HepG2 (cell line): ENCODE data around the gene GADD45B. TPM values are rescaled to one million over a fixed set of nuclear protein-coding genes. Genes with fewer than 3 reads are reported as not detected.
A peak's percentile ranks its signal among the peaks of the same experiment; 100 is the strongest.

Source experiments
- BHLHE40 ChIP-seq: IDR thresholded peaks from 2 replicates; pipeline ENCODE4 v1.6.1; 2011; ENCODE audit warnings: low read length, improper control_type of control experiment
- GABPA ChIP-seq, 2 experiments: IDR thresholded peaks; 2 replicates each; pipeline ENCODE4 v1.6.1; 2011 to 2016; ENCODE audit warnings: low read depth in 2 of 2, low read length in 1 of 2, missing biosample characterization in 1 of 2, missing genetic modification characterization in 1 of 2
- GRHL1 ChIP-seq: sonication (generic); formaldehyde crosslinking; conservative IDR thresholded peaks from 2 replicates; pipeline ENCODE4 v1.8.0; 2022; ENCODE audit warnings: missing genetic modification reagents
- KLF16 ChIP-seq, 2 experiments: sonication (generic) in 1 of 2; formaldehyde crosslinking in 1 of 2; IDR thresholded peaks; 2 replicates each; pipeline versions ENCODE4 v1.6.1 to v1.8.0; 2016 to 2023; ENCODE audit warnings: missing genetic modification reagents in 2 of 2, missing compliant biosample characterization in 1 of 2
- NCOA2 ChIP-seq: sonication (generic); formaldehyde crosslinking; IDR thresholded peaks from 2 replicates; pipeline ENCODE4 v1.8.0; 2022; ENCODE audit warnings: inconsistent platforms
- NFATC3 ChIP-seq: sonication (generic); formaldehyde crosslinking; IDR thresholded peaks from 2 replicates; pipeline ENCODE4 v1.5.1; 2020; ENCODE audit warnings: mild to moderate bottlenecking, missing genetic modification reagents
- NFE2 ChIP-seq: sonication (generic); formaldehyde crosslinking; IDR thresholded peaks from 2 replicates; pipeline ENCODE4 v1.4.0; 2020; ENCODE audit warnings: missing genetic modification reagents
- RARA ChIP-seq: IDR thresholded peaks from 2 replicates; pipeline ENCODE4 v1.6.1; 2016; ENCODE audit warnings: missing genetic modification reagents, missing compliant biosample characterization
- RBAK ChIP-seq: sonication (generic); formaldehyde crosslinking; IDR thresholded peaks from 2 replicates; pipeline ENCODE4 v1.5.1; 2020; ENCODE audit warnings: mild to moderate bottlenecking, missing genetic modification reagents
- SAFB2 ChIP-seq: sonication (generic); formaldehyde crosslinking; IDR thresholded peaks from 2 replicates; pipeline ENCODE4 v1.5.1; 2020; ENCODE audit warnings: missing genetic modification reagents, low read depth, mild to moderate bottlenecking, borderline replicate concordance
- SMAD3 ChIP-seq: sonication (generic); formaldehyde crosslinking; IDR thresholded peaks from 2 replicates; pipeline ENCODE4 v1.4.0; 2020; ENCODE audit warnings: missing genetic modification reagents
- XRCC5 ChIP-seq: fragments of 200-400 bp; formaldehyde crosslinking; optimal IDR thresholded peaks from 2 replicates; pipeline ENCODE3; 2017; ENCODE audit warnings: mild to moderate bottlenecking, low read length
- YEATS4 ChIP-seq: sonication (generic); formaldehyde crosslinking; IDR thresholded peaks from 2 replicates; pipeline ENCODE4 v1.4.0; 2020; ENCODE audit warnings: missing genetic modification reagents, borderline replicate concordance
- ZFP41 ChIP-seq: sonication (generic); formaldehyde crosslinking; IDR thresholded peaks from 2 replicates; pipeline ENCODE4 v1.4.0; 2020; ENCODE audit warnings: mild to moderate bottlenecking, missing genetic modification reagents, borderline replicate concordance
- ZNF225 ChIP-seq: sonication (generic); formaldehyde crosslinking; IDR thresholded peaks from 2 replicates; pipeline ENCODE4 v1.4.0; 2020; ENCODE audit warnings: mild to moderate bottlenecking, missing genetic modification reagents
- ZNF513 ChIP-seq: sonication (generic); formaldehyde crosslinking; conservative IDR thresholded peaks from 2 replicates; pipeline ENCODE4 v1.5.0; 2020; ENCODE audit warnings: missing genetic modification reagents
- ZNF746 ChIP-seq: sonication (generic); formaldehyde crosslinking; IDR thresholded peaks from 2 replicates; pipeline ENCODE4 v1.8.0; 2022; ENCODE audit warnings: mild to moderate bottlenecking, missing genetic modification reagents
- ZSCAN12 ChIP-seq: sonication (generic); formaldehyde crosslinking; IDR thresholded peaks from 2 replicates; pipeline ENCODE4 v1.9.0; 2021; ENCODE audit warnings: mild to moderate bottlenecking, missing genetic modification reagents
- ZSCAN20 ChIP-seq: sonication (generic); formaldehyde crosslinking; IDR thresholded peaks from 2 replicates; pipeline ENCODE4 v1.4.0; 2020; ENCODE audit warnings: missing genetic modification reagents, mild to moderate bottlenecking, borderline replicate concordance
- polyA plus RNA-seq, 8 experiments: library from polyadenylated mRNA; depleted of rRNA in 3 of 8; stranded (reverse) in 7 of 8; unstranded in 1 of 8; fragments of >200 nt; fragmentation: Illumina TruSeq in 4 of 8; extraction: Trizol in 4 of 8; gene quantifications; 2 replicates each; pipeline versions ENCODE4 v1.2.1 to v1.2.3, GENCODE V29; 2011 to 2016; ENCODE audit warnings: low read depth in 4 of 8, missing spikeins in 1 of 8, mixed read lengths in 1 of 8; ENCODE audit not compliant: insufficient read depth in 1 of 8
- total RNA-seq, 5 experiments: library from RNA; depleted of rRNA; stranded (reverse); fragments of >200 nt; fragmentation: Illumina TruSeq; extraction: Trizol; gene quantifications; 2 replicates each; pipeline ENCODE4 v1.2.3, GENCODE V29; 2016; ENCODE audit warnings: low read depth in 1 of 5
- TF ChIP-seq, protein P1 (sequence below): IDR thresholded peaks from 2 replicates; pipeline ENCODE4 v1.6.1; 2016; ENCODE audit warnings: mild to moderate bottlenecking, missing biosample characterization, missing genetic modification reagents
- TF ChIP-seq, protein P2 (sequence below): sonication (generic); formaldehyde crosslinking; IDR thresholded peaks from 2 replicates; pipeline ENCODE4 v1.8.1; 2023; ENCODE audit warnings: missing genetic modification reagents, mild to moderate bottlenecking, borderline replicate concordance
- TF ChIP-seq, protein P3 (sequence below): sonication (generic); formaldehyde crosslinking; IDR thresholded peaks from 2 replicates; pipeline ENCODE4 v1.8.1; 2023; ENCODE audit warnings: mild to moderate bottlenecking, missing genetic modification reagents
- TF ChIP-seq, protein P4 (sequence below): conservative IDR thresholded peaks from 2 replicates; pipeline ENCODE4 v1.6.1; 2018; ENCODE audit warnings: missing genetic modification reagents

The GADD45B gene
- total and polyA plus RNA-seq, 2 of the 13 experiments (the other 11 are each of a cell fraction or from before 2014, with no cell fraction given), result 4.6 to 34.1 TPM

DNA sequence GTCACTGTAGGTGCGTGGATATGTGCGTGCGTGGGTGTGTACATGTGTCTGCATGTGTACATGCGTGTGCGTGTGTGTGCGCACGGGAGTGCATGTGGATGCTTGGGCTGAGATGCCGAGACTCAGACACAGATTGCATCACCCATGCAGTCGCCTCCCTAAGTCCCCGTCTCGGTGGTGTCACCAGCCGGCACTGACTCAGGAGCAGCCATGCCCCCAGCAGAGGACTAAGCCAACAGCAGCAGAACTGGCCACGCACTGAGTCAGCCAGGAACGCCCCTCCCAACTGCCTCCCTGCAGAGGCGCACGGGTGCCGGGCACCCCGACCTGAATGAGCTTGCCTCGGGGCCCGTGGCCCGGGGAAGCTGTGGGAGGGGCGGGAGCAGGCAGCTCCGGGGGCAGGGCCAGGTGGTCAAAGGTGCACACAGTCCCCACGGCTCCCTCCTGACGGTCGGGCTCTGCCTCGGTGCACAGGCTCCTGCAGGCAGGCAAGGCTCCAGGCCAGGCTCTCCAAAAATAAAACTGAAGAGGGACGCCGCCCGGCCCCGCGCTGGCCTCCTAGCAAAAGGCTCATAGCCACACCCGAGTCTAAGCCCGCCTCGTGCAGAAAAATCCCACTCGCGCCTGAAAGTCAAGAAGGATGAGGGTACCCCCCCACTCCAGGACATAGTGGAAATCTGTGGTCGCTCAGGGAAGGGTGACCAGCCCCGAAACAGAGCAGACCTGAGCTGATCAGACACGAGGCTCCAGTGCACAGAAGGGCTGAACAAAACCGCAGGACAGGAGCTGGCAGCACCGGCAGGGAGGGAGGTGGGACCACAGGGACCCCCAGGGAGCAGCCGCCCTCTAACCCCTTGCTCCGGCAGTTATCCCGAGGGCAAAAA is 49.2 kb downstream of the GADD45B start (continued):
- TF ChIP-seq GABPA (IDR thresholded peaks at IDR 0.05; ENCODE audit: low read depth, low read length) (no peak), GABPA (CRISPR knock-in tag; IDR thresholded peaks at IDR 0.05; ENCODE audit: low read depth) (no peak; the same call in 1 of the 2 replicates), NFE2 (no peak), SMAD3 (CRISPR knock-in tag) (no peak), GRHL1 (CRISPR knock-in tag) (no peak), BHLHE40 (peak; percentile 24; the same call in 1 of the 2 replicates), ZFP41 (no peak), SAFB2 (CRISPR knock-in tag) (no peak), NFATC3 (no peak), XRCC5 (no peak), ZNF513 (CRISPR knock-in tag) (no peak), RARA (CRISPR knock-in tag) (peak; percentile 34; the same call in 1 of the 2 replicates), ZSCAN20 (CRISPR knock-in tag) (no peak), RBAK (CRISPR knock-in tag) (no peak), KLF16 (CRISPR knock-in tag; IDR thresholded peaks at IDR 0.05) (peak in 1 of 2 experiments; percentile 46; a peak in 1 of 4 replicates), ZNF746 (no peak), YEATS4 (CRISPR knock-in tag) (no peak), NCOA2 (CRISPR knock-in tag) (no peak), ZNF225 (CRISPR knock-in tag) (no peak), ZSCAN12 (CRISPR knock-in tag) (no peak)
- TF ChIP-seq, protein P1, sequence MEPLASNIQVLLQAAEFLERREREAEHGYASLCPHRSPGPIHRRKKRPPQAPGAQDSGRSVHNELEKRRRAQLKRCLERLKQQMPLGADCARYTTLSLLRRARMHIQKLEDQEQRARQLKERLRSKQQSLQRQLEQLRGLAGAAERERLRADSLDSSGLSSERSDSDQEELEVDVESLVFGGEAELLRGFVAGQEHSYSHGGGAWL (CRISPR knock-in tag), result 0 out of 2 replicates have a peak, but pooled peaks have one; percentile 61
- TF ChIP-seq, protein P2, sequence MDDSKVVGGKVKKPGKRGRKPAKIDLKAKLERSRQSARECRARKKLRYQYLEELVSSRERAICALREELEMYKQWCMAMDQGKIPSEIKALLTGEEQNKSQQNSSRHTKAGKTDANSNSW (CRISPR knock-in tag), result no peak
- TF ChIP-seq, protein P3, sequence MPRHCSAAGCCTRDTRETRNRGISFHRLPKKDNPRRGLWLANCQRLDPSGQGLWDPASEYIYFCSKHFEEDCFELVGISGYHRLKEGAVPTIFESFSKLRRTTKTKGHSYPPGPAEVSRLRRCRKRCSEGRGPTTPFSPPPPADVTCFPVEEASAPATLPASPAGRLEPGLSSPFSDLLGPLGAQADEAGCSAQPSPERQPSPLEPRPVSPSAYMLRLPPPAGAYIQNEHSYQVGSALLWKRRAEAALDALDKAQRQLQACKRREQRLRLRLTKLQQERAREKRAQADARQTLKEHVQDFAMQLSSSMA (CRISPR knock-in tag), result no peak
- TF ChIP-seq, protein P4, sequence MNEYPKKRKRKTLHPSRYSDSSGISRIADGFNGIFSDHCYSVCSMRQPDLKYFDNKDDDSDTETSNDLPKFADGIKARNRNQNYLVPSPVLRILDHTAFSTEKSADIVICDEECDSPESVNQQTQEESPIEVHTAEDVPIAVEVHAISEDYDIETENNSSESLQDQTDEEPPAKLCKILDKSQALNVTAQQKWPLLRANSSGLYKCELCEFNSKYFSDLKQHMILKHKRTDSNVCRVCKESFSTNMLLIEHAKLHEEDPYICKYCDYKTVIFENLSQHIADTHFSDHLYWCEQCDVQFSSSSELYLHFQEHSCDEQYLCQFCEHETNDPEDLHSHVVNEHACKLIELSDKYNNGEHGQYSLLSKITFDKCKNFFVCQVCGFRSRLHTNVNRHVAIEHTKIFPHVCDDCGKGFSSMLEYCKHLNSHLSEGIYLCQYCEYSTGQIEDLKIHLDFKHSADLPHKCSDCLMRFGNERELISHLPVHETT (CRISPR knock-in tag), result no peak
